GM21717 (cell line): ENCODE results near the gene MAST2.
"Not testable (repeated sequence)": the region's sequence is repeated elsewhere in the genome, so short reads cannot be mapped to it uniquely, and the experiment has no call there.

Experiments used
- ATAC-seq: cut with Tn5 transposase; IDR thresholded peaks from one replicate; pipeline ENCODE4 v1.9.1; 2021; ENCODE audit warnings: mild to moderate bottlenecking, moderate library complexity; ENCODE audit not compliant: unreplicated experiment

Gene MAST2

DNA sequence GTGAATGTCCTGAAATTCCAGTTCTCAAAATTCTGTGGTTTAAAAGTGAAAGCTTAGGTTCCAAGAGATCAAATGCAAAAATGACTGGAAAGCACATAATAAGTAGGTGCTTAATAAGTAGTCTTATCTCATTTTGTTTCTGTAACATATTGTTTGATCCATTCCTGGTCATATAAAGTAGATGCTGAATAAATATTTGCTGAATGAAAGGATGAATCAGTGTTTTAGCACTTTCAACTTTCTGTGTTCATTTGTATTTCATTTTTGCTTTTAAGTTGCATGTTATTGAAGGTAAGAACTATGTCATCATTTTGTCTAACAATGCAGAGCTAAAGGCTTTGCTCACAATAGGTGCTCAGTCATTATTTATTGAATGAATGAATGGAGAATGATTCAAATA, 6.3 kb downstream of the MAST2 start:
- ATAC-seq, result no peak

DNA sequence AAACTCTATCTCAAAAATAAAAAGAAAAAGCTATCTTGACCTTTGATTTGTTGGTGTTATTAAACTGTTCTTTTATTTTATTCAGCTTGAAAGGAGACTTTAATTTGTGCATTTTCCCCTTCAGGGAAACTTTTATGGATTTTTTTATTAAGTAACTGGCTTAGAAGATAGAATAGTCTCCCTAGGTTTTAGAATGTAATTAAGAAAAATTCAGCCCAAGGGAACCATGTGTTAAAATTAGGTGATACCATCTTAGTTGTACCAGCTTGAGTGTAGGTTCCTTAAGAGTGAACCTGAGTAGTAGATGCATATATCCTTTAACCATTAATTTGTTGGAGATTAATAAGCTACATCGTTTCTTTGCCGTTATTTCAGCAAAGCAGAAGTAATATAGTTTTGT, 11.4 kb downstream of the MAST2 start:
- ATAC-seq, result no peak

DNA sequence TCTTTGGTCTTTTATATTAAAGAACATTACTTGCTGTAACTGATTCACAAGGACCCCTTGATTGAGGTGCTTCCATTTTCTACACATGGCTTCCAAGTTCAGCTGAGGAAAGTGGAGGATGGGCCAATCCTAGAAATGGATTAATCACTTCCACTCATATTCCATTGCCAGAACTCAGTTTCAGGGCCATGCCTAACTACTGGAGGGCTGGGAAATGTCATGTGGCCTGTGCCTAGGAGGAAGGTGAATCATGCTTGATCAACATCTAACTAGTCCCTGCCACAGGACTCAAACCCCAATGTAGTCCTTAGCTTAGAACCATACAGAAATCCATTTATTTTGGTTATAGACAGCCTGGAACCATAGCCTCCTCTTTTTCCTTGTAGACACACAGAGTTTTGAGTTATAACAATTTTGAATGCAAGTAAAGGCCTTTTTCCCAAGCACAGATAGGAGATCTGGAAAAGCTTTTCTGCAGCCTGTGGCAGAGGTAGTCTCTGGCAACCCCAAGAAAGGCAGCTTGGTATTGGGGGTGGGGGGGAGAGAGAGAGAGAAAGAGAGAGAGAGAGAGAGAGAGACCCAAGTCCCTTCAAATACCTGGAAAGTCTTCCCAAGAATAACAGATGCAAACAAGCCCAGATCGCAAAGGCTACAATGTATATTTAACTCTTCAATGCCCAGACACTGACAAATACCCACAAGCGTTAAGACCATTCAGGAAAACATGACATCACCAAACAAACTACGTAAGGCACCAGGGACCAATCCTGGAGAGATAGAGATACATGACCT, 12.5 kb downstream of the MAST2 start:
- ATAC-seq, result no peak

DNA sequence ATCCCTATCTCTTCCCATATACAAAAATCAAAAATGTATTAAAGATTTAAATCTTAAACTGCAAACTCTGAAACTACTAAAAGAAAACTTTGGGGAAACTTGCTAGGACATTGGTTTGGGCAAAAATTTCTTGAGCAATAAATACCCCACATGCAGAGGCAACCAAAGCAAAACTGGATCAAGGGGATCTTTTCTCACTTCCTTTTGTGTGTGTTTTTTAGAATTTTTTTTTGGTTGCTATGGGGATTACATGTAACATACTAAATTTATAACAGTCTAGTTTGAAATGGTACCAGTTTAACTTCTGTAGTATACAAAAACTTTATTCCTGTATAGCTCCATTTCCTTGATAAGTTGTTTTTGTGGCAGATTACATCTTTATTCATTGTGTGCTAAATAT, 16.8 kb downstream of the MAST2 start:
- ATAC-seq, result no peak

DNA sequence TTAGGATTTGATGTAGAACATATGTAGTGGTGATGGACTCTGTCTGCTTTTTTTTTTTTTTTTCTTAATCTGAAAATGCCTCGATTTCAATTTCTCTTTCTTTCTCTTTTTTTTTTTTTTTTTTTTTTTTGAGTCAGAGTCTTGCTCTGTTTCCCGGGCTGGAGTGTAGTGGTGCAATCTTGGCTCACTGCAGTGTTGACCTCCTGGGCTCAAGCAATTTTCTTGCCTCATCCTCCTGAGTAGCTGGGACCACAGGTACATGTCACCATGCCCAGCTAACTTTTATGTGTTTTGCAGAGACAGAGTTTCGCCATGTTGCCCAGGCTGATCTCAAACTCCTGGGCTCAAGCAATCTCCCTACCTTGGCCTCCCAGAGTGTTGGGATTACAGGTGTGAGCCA, 17.4 kb downstream of the MAST2 start:
- no peak for ATAC-seq

DNA sequence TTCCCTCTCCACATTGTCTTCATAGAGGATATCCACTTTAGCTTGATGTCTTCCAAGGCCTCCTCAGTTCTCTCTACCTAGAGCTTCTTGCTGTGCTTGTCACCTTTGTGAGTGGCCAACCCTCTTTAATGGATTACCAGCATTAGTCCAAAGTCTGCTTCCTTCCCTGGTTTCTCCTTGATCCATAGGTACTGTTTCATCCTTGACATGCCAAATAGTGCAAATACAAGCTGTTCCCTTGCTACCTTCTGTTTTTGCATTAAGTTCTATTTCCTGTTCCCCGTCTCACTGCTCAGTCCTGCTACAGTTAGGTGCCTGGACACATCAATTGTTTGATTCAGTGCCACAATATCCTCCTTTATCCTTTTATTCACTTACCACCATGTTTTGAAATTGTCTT, 19.2 kb downstream of the MAST2 start:
- ATAC-seq, result no peak

DNA sequence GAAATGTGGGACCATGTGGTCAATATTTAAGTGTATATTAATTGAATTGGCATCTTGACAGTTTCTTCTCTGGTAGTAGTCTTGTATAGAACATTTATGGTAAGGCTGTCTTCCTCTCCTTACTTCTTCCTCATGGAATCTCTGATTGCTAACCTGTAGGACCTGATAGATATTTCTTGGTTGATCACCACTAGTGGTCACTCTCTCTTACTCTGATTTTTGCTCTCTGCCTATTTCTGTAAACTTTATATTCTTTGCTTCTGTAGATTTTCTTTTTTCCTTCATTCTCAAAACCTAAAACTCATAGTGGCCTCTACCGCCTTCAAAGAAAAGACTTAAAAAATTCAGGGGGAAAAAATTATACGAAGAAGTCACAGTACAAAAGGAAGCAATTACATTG, 21.2 kb downstream of the MAST2 start:
- no peak for ATAC-seq

DNA sequence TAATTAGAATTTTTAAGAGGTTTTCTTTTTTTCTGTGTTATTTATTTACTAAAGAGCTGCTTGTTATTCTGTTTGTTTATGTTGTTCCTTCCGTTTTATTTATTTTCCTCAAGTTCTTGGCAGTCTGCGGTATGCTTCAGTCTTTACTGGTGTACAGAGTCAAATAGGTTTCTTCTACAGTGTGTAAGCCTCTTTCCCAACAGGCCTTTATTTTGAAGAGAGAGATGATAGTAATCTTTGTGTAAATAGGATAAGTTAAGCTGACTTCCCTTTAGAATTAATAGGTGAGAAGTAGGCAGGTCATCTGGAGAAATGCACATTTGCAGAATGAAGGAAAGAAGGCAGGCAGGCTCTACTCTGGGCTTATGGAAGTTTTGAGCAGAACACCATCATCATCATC, 23.8 kb downstream of the MAST2 start:
- no peak for ATAC-seq

DNA sequence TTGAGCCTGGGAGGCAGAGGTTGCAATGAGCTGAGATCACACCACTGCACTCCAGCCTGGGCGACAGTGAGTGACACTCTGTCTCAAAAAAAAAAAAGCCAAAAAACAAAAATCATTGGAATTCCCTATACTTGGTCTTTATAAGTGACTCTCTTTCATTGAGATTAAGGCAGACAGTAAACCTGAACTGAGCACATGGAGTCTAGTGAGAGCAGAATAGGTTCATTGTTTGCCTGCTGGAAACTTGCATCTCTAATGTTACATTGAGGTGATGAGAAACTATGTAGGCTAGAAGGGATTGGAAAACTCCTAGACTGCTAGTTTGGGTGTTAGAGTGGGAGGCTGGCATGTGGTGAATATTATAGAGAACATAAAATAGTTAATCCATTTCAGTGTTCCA, 25.4 kb downstream of the MAST2 start:
- no peak for ATAC-seq

DNA sequence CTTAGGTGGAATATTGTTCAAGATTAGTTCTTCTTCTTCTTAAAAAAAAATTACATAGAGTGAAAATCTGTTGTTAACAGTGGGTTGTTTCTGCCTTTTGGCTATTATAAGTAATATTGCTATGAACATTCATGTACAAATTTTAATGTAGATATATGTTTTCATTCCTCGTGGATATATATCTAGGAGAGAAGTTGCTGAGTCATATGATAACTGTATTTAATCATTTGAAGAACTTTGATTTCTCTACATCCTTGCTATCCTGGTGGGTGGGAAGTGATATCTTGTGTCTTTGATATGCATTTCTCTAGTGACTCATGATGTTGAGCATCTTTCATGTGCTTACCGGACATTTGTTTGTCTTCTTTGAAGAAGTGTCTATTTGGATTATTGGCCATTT, 29.9 kb downstream of the MAST2 start:
- ATAC-seq, result no peak

DNA sequence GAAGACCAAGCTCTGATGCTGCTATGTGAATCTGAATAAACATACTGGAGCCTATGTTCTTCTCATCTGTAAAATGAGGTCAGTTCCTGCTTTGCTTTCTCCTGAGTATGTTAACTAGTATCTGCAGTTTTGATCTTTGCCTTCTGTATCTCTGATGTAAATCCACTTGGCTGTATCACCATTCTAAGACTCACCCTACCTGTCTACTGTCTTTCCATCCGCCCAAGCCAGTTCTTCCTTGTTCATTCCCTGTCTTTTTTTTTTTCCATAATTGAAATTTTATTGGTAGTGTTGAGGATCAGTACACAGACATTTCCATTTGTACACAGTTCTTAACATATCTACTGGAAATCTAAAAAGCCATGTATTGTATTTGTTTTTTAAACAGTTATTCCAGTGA, 31.3 kb downstream of the MAST2 start:
- no peak for ATAC-seq

DNA sequence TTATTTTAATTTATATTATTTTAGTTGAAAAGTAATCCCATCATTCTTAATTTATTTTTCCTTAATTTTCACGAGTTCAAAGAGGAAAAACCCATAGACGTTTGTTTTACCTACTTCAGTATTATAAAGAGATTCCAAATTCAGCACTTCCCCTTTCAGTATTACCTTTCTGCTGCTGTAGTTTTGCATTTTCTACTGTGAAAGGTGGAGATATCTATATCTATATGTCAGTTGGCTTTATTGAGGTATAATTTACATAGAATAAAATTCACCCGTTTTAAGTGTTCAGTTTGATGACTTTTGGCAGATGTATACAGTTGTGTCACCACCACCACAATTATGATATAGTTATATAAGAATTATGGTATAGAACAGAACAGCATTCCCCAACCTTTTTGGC, 33.0 kb downstream of the MAST2 start:
- ATAC-seq, result no peak

DNA sequence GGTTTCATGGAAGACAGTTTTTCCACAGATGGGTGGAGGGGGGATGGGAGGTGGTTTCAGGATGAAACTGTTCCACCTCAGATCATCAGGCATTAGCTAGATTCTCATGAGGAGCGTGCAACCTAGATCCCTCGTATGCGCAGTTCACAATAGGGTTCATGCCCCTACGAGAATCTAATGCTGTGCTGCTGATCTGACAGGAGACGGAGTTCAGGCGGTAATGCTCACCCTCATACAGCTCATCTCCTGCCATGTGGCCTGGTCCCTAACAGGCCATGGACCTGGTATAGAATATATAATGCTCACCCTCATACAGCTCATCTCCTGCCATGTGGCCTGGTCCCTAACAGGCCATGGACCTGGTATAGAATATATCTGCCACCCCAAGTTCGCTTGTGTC, 33.4 kb downstream of the MAST2 start:
- not testable (repeated sequence) for ATAC-seq

DNA sequence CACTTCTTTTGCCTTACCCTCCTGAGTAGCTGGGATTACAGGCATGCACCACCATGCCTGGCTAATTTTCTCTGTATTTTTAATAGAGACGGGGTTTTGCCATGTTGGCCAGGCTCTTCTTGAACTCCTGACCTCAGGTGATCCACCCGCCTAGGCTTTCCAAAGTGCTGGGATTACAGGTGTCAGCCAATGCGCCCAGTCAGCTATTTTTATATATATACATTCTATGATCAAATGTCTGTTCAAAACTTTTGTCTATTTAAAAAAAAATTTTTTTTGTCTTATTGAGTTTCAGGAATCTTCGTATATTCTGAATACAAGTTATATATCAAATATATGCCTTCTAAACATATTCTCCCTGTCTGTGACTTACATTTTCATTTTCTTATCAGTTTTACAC, 34.9 kb downstream of the MAST2 start:
- not testable (repeated sequence) for ATAC-seq

DNA sequence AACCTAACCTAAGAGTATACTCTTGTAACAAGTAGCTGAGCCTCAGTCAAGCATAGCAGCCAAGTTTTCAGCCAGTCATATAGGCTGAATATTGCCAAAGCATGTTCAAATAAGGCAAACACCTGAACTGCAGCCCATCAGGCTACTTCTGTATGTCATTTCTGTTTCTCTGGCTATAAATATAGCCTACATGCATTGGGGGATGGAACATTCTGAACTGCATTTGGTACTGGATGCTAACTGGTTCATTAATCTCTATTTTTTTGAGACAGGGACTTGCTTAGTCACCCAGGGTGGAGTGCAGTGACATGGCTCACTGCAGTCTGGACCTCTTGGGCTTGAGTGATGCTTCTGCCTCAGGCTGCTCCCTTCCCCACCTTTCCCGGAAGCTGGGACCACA, 37.3 kb downstream of the MAST2 start:
- ATAC-seq, result peak; percentile 47

DNA sequence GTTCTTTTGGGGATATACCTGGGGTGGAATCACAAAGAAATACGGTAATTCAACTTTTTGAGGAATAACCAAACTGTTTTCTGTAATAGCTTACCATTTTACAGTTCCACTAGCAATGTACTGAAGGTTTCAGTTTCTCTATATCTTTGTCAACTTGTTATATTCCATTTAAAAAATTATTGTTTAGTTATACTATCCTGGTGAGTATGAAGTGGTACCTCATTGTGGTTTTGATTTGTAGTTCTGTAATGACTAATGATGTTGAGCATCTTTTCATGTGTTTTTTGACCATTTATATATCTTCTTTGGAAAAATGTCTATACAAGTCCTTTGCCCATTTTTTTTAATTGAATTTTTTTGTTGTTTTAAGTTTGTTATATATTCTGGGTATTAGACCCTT, 39.4 kb downstream of the MAST2 start:
- no peak for ATAC-seq

DNA sequence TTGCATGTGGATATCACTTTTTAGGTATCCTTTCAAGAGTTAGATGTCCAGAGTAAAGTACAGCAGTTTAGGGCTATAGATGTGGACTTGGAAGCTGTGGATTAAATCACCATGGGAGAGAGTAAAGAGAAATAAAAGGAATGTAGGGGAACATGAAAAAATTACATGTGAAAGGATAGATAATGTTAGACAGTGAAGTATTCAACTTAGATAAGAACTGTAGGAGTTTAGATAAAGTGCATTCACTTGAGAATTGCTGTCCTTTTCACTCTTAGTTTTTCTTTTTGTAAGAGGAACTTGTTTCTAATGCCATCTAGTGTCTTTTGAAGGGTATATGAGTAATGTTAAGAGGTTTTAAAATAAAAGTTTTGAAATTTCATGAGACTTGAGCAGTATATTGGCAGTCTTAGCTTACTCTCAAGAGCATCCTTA, 40.1 kb downstream of the MAST2 start:
- no peak for ATAC-seq

DNA sequence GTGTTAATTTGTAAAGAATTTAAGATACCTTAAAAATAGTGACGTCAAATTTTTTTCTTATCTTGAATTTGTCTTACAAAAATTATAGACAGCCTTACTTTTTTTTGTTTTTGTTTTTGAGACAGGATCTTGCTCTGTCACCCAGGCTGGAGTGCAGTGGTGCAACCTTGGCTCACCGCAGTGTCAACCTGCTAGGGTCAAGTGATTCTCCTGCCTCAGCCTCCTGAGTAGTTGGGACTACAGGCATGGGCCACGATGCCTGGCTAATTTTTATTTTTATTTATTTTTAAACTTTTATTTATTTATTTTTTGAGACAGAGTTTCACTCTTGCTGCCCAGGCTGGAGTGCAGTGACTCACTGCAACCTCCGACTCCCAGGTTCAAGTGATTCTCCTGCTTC, 40.6 kb downstream of the MAST2 start:
- ATAC-seq, result not testable (repeated sequence)

DNA sequence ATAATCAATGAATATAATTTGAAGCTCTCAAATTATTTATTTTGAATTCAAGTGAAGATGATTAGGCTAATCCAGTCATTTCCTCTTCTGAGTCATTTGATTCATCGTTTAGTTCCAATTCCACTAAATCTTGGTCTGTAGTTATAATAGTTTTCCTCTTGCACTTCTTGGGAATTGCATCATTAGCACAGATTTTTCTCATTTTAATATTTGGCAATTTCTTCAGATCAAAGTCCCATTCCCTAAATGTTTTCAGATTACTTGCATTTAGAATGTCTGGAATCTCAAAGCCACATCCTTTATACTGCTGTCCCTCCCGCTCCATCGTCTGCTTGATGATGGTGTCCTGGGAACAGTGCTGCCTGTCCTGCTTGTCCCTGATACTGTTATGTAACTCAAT, 43.5 kb downstream of the MAST2 start:
- no peak for ATAC-seq

DNA sequence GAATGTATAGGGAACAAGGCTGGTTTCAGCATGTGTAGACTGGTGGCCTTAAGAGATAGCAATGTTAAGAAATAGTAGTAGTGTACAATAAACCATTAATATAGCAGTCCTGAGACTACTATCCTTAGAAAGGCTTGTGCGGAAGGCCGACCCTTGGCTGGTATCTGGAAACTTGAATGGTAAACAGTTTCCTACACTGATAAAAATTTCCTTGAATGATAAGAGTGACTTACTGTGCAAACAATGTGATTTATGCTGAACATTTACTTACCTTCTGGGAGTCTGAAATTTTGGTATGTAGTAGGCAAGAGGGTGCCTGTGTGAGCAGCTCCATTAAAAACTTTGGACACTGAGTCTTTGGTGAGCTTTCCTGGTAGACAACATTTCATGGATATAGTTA, 44.7 kb downstream of the MAST2 start:
- no peak for ATAC-seq

DNA sequence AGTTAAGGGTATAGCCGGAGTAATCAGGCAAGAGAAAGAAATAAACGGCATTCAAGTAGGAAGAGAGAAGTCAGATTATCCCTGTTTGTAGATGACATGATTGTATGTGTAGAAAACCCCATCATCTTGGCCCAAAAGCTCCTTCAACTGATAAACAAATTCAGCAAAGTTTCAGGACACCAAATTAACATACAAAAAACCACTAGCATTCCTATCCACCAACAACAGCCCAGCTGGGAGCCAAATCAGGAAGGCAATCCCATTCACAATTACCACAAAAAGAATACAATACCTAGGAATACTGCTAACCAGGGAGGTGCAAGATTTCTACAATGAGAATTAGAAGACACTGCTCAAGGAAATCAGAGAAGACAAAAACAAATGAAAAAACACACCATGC, 45.3 kb downstream of the MAST2 start:
- ATAC-seq, result no peak

DNA sequence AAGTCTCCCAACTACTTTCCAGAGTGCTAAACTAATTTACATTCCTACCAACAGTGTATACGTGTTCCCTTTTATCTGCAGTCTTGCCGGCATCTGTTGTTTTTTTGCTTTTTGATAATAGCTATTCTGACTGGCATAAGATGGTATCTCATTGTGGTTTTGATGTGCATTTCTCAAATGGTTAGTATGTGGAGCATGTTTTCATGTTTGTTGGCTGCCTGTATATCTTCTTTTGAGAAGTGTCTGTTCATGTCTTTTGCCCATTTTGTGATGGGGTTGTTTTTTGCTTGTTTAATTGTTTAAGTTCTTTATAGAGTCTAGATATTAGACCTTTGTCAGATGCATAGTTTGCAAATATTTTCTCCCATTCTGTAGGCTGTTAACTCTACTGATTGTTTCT, 46.6 kb downstream of the MAST2 start:
- no peak for ATAC-seq

DNA sequence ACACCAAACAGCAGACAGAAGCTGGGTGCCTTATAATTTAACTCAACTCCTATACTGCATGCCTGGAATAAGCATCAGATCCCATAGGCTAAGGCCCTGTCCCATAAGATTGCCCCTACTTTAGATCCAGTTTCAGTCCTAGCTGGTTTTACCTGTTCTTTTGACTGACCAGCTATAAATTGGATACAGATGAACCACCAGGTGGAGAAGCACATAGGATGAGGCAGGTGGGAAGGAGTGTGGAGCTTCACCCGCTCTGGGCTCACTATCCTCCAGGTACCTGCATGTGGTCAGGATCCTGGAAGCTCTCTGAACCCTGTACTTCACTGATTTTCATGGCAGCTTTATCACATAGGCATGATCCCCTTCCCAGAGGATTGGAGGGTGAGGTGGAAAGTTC, 51.3 kb downstream of the MAST2 start:
- ATAC-seq, result no peak
